Measurements from ENCODE around the gene BRD1.

DNA sequence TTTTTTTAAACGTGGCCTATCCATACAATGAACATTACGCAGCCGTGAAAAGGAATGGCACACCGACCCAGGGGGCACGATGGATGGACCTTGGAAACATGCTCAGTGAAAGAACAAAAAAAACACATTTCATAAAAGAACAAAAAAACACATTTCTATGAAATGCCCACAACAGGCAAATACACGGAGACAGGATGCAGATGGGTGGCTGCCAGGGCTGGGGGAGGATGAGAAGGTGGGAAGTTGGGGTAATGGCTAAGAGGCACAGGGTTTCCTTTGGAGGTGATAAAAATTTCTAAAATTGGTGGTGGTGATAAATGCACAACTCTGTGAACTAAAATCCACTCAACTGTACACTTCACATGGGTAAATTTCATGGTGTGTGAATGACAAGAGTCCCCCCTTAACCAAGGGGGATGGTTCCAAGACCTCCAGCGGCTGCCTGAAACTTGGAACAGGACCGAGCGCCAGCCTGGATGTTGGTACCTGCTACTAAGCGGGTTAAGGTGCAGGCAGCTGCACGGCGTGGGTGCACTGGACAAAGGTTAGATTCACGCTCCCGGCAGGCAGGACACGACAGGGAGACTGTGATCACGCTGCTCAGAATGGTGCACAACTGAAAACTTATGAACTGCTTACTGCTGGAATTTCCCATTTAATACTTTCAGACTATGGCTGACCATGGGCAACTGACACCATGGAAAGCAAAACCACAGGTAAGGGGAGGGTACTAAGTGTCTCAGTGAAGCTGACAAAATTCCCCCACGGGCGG lies 16.5 kb downstream of the BRD1 start:
- TF ChIP-seq POLR2AphosphoS5 (IDR thresholded peaks at IDR 0.05; ENCODE audit: low read depth, low read length) (no peak), POLR2A (IDR thresholded peaks at IDR 0.05; ENCODE audit: low read depth, low read length) (no peak), SPI1 (IDR thresholded peaks at IDR 0.05; ENCODE audit: low read depth, low read length) (no peak), TAF1 (IDR thresholded peaks at IDR 0.05; ENCODE audit: low read depth, low read length) (no peak), POU2F2 (IDR thresholded peaks at IDR 0.05; ENCODE audit: low read depth, low read length) (no peak)
